Activated naive CD4-positive, alpha-beta T cell treated with anti-CD3 and anti-CD28 coated beads for 36 hours (primary cell): ENCODE measurements around the gene CLEC3B. TPM values are rescaled to one million over a fixed set of nuclear protein-coding genes. Genes with fewer than 3 reads are reported as not detected.
A peak's percentile ranks its signal among the peaks of the same experiment; 100 is the strongest.
"Not testable (repeated sequence)": the region's sequence is repeated elsewhere in the genome, so short reads cannot be mapped to it uniquely, and the experiment has no call there.

ENCODE experiments used
- CTCF ChIA-PET: fragments of 350-600 bp; sonication (Branson Sonifier 250); formaldehyde crosslinking; loops from one replicate; lab custom pipeline; 2021; ENCODE audit warnings: antibody characterized with exemption; lab: Charles Lee
- DNase-seq: peaks from one replicate; pipeline ENCODE4 v3.0.0-alpha.2; 2020
- H3K27ac Mint-ChIP-seq: one replicate; pipeline ENCODE4 v1.8.0; 2021; ENCODE audit warnings: mild to moderate bottlenecking, mixed read lengths
- H3K27me3 Mint-ChIP-seq: one replicate; pipeline ENCODE4 v1.8.0; 2021; ENCODE audit warnings: low read depth, mixed read lengths
- H3K36me3 Mint-ChIP-seq: one replicate; pipeline ENCODE4 v1.8.0; 2021; ENCODE audit warnings: low read depth, mixed read lengths
- H3K4me1 Mint-ChIP-seq: one replicate; pipeline ENCODE4 v1.8.0; 2021; ENCODE audit warnings: low read depth, mixed read lengths
- H3K4me3 Mint-ChIP-seq: one replicate; pipeline ENCODE4 v1.8.0; 2021; ENCODE audit warnings: mild to moderate bottlenecking, moderate library complexity, mixed read lengths
- H3K9me3 Mint-ChIP-seq: one replicate; pipeline ENCODE4 v1.8.0; 2021; ENCODE audit warnings: mixed read lengths
- intact Hi-C: fragments of 100-400 bp; cut with micrococcal nuclease; formaldehyde crosslinking; loops from one replicate; pipeline ENCODE4 v1.15.1; 2023
- total RNA-seq, 2 experiments: library from RNA; stranded (reverse); gene quantifications; one replicate each; pipeline ENCODE4 v1.2.3, GENCODE V29; 2021

CLEC3B gene
- total RNA-seq: not detected

DNA sequence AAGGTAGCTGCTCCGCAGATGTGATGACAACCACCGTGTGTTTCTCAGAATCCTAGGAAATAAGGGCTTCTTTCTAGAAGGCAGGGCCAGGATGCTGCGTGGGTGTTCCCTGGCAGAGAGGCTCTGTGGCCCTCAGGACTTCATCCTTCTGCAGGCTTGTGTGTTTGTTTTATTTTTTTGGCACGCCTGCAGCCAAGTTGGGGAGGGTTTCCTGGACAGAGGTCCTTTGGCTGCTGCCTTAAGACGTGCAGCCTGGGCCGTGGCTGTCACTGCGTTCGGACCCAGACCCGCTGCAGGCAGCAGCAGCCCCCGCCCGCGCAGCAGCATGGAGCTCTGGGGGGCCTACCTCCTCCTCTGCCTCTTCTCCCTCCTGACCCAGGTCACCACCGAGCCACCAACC lies at the start of gene CLEC3B:
Gene CLEC3B (plus strand): TSS at position 266 of the 400 bp plus-strand sequence. CDS start 60 bp downstream, at position 326.
- Mint-ChIP-seq H3K27ac (no peak within 1 kb of the TSS), H3K4me1 (peaks cover 2% of the 10 kb centered on the region), H3K27me3 (no peaks in the 10 kb centered on the region), H3K36me3 (no peaks in the 10 kb centered on the region), H3K4me3 (no peak within 1 kb of the TSS), H3K9me3 (no peaks in the 10 kb centered on the region)
- intact Hi-C loops: no loop called here
- no peak for DNase-seq
- CTCF ChIA-PET: no interaction called here

- intact Hi-C loops: loop anchor here (1.0 to 5.0 kb wide), 2 partner anchors 15 to 686 kb away; no protein-coding TSS in a partner anchor
- no peaks in the 10 kb centered on the region for H3K9me3 Mint-ChIP-seq
- H3K27me3 Mint-ChIP-seq: no peaks in the 10 kb centered on the region
- no peak overlapping the region for H3K4me3 Mint-ChIP-seq
- peaks cover 20% of the 10 kb centered on the region for H3K36me3 Mint-ChIP-seq
- DNase-seq: no peak
- peak overlapping the region; percentile 53 for H3K27ac Mint-ChIP-seq
- H3K4me1 Mint-ChIP-seq: peaks cover 81% of the 10 kb centered on the region
- CTCF ChIA-PET: interaction anchor here (4.4 kb wide), 1 partner anchor 12 kb away, joined by 29 read pairs; no protein-coding TSS in a partner anchor
Observed at GRCh38 chr3:44981220-44981619, 44.9 kb upstream of the CLEC3B start.

GRCh38 chr3:44981751-44982150 lies 44.4 kb upstream of the CLEC3B start:
- peak overlapping the region; percentile 53 for H3K27ac Mint-ChIP-seq
- peak overlapping the region; percentile 20 for H3K4me3 Mint-ChIP-seq
- DNase-seq: peak; percentile 24
- peaks cover 20% of the 10 kb centered on the region for H3K36me3 Mint-ChIP-seq
- peaks cover 83% of the 10 kb centered on the region for H3K4me1 Mint-ChIP-seq
- no peaks in the 10 kb centered on the region for H3K9me3 Mint-ChIP-seq
- H3K27me3 Mint-ChIP-seq: no peaks in the 10 kb centered on the region
- intact Hi-C loops: loop anchor here (1.0 to 5.0 kb wide), 2 partner anchors 15 to 686 kb away; no protein-coding TSS in a partner anchor
- CTCF ChIA-PET: interaction anchor here (1.3 to 4.4 kb wide), 2 partner anchors 12 to 67 kb away, joined by 3 to 29 read pairs; no protein-coding TSS in a partner anchor

DNA sequence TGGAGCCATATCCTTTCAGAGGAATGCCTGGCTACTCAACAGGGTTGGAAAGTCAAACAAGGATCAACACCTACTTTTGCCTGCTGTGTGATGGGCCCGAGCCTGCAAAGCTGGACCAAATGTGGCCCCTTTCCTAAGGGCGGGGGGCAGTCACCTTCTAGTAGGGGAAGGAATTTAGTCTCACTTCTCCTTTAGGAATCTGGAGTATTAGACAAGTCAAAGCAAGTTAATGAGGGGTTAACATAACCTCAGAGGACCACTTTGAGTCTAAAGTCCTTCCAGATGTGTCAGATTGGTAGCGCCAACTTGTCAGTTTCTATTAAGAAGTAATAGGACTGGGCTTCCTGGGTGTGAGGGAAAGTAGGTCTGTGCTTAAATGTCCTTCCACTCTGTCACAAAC lies 43.3 kb upstream of the CLEC3B start:
- no peak overlapping the region for H3K27ac Mint-ChIP-seq
- intact Hi-C loops: loop anchor here (5.0 kb wide), 1 partner anchor 684 kb away; no protein-coding TSS in a partner anchor
- no peak for DNase-seq
- no peaks in the 10 kb centered on the region for H3K9me3 Mint-ChIP-seq
- H3K4me3 Mint-ChIP-seq: no peak overlapping the region
- no peaks in the 10 kb centered on the region for H3K27me3 Mint-ChIP-seq
- peaks cover 83% of the 10 kb centered on the region for H3K4me1 Mint-ChIP-seq
- CTCF ChIA-PET: interaction anchor here (1.3 to 4.4 kb wide), 2 partner anchors 11 to 68 kb away, joined by 3 to 29 read pairs; no protein-coding TSS in a partner anchor
- H3K36me3 Mint-ChIP-seq: peaks cover 20% of the 10 kb centered on the region

- Mint-ChIP-seq H3K27ac (no peak overlapping the region), H3K4me3 (no peak overlapping the region), H3K9me3 (no peaks in the 10 kb centered on the region), H3K27me3 (no peaks in the 10 kb centered on the region), H3K36me3 (peaks cover 19% of the 10 kb centered on the region), H3K4me1 (peaks cover 78% of the 10 kb centered on the region)
- DNase-seq: no peak
- CTCF ChIA-PET: interaction anchor here (4.4 kb wide), 1 partner anchor 10 kb away, joined by 29 read pairs; no protein-coding TSS in a partner anchor
- intact Hi-C loops: loop anchor here (5.0 kb wide), 1 partner anchor 684 kb away; no protein-coding TSS in a partner anchor
Observed at GRCh38 chr3:44983484-44983941, 42.6 kb upstream of the CLEC3B start.

DNA sequence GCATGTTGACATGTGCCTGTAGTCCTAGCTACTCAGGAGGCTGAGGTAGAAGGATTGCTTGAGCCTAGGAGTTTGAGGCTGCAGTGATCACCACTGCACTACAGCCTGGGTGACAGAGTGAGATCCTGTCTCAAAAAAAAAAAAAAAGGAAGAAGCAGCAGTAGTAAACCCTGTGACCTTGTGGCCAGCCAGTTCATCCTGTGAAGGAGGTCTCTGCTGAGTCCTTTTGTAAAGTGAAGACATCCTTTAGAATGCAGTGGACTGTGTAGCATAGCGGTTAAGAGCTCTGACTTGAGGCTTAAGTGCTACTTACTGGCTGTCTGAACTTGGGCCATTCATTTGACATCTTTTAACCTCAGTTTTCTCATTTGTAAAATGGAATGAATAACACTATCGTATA lies 41.8 kb upstream of the CLEC3B start:
- CTCF ChIA-PET: interaction anchor here (4.4 kb wide), 1 partner anchor 9 kb away, joined by 29 read pairs; no protein-coding TSS in a partner anchor
- Mint-ChIP-seq H3K9me3 (no peaks in the 10 kb centered on the region), H3K27me3 (no peaks in the 10 kb centered on the region), H3K27ac (no peak overlapping the region), H3K4me3 (no peak overlapping the region), H3K36me3 (peaks cover 23% of the 10 kb centered on the region), H3K4me1 (peaks cover 75% of the 10 kb centered on the region)
- intact Hi-C loops: loop anchor here (5.0 kb wide), 1 partner anchor 683 kb away; no protein-coding TSS in a partner anchor
- DNase-seq: no peak

GRCh38 chr3:44986330-44986729 lies 39.8 kb upstream of the CLEC3B start:
- CTCF ChIA-PET: interaction anchor here (0.6 to 1.2 kb wide), 2 partner anchors 9 to 15 kb away, joined by 3 to 4 read pairs; no protein-coding TSS in a partner anchor
- not testable (repeated sequence) for H3K9me3 Mint-ChIP-seq

GRCh38 chr3:44987332-44987731 lies 38.8 kb upstream of the CLEC3B start:
- intact Hi-C loops: no loop called here
- CTCF ChIA-PET: interaction anchor here (1.0 kb wide), 1 partner anchor 11 kb away, joined by 4 read pairs; the partner anchor contains the start of gene EXOSC7
- no peak for DNase-seq
- Mint-ChIP-seq H3K36me3 (peaks cover 29% of the 10 kb centered on the region), H3K4me3 (no peak overlapping the region), H3K27ac (no peak overlapping the region), H3K4me1 (peaks cover 68% of the 10 kb centered on the region), H3K27me3 (no peaks in the 10 kb centered on the region), H3K9me3 (no peaks in the 10 kb centered on the region)

More at GRCh38 chr3:44986330-44986729, 39.8 kb upstream of the CLEC3B start:
- intact Hi-C loops, DNase-seq, H3K4me3 Mint-ChIP-seq, H3K27ac Mint-ChIP-seq, H3K27me3 Mint-ChIP-seq: not testable (repeated sequence)
- Mint-ChIP-seq H3K36me3 (peaks cover 30% of the 10 kb centered on the region), H3K4me1 (peaks cover 69% of the 10 kb centered on the region)

DNA sequence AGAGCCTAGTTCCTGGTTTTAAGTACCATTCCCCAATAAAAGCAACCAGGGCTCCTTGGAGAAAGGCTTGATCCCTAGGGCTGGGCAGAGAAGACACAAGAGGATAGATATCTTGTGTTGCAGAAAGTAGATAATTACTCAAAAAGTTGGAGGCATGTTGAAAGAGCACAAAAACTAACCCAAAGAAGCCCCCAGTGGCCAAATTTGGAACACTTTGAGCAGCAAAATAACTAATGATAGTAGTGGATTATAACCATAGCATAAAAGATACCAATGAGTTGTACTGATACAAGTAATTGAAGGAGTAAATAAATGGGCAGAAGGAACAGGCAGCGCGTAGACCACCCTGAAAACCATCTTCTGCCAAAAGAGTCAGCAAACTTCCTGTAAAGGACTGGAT lies 38.0 kb upstream of the CLEC3B start:
- Mint-ChIP-seq H3K9me3 (no peaks in the 10 kb centered on the region), H3K36me3 (peaks cover 35% of the 10 kb centered on the region), H3K4me1 (peaks cover 68% of the 10 kb centered on the region), H3K27ac (no peak overlapping the region), H3K4me3 (no peak overlapping the region), H3K27me3 (no peaks in the 10 kb centered on the region)
- intact Hi-C loops: no loop called here
- CTCF ChIA-PET: interaction anchor here (1.0 to 1.2 kb wide), 2 partner anchors 9 to 11 kb away, joined by 3 to 4 read pairs; partner anchors contain the start of gene EXOSC7
- DNase-seq: no peak

GRCh38 chr3:44989141-44989540 lies 37.0 kb upstream of the CLEC3B start:
- no peaks in the 10 kb centered on the region for H3K9me3 Mint-ChIP-seq

DNA sequence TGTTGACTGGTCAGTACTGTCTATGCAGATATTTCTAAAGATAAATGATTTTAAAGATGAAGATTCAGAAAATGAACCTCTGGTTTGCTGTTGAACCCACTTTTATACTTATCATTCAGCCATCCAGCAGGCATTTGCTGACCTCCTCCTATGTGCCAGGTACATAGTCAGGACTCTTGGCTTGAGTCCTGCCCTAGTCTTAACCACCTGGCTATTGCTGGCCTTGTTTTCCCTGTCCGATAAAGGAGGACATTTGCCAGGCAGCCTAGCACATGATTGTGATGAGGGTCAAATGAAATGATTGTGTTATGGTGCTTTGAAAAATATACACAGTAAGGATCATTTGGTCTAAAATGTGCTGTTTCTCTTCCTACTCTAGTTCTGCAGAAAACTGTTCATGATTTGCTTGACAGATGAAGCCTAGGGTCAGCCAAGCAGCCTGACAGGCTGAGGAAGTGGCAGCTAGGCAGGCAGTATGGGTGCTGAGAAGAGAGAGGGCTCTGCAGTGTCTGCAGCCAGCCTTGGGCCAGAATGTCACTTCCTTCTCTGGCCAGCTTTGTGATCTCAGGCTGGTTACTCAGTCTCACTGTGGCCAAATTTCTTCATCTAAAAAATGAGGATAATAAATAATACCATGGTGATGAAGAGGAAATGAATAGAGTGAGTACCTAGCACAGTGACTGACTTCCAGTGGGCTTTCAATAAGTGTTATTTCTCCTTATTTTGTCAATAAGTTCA lies 36.3 kb upstream of the CLEC3B start:
- Mint-ChIP-seq H3K4me1 (peaks cover 70% of the 10 kb centered on the region), H3K27me3 (no peaks in the 10 kb centered on the region), H3K27ac (no peak overlapping the region), H3K4me3 (no peak overlapping the region), H3K36me3 (peaks cover 40% of the 10 kb centered on the region), H3K9me3 (no peaks in the 10 kb centered on the region)
- intact Hi-C loops: no loop called here
- CTCF ChIA-PET: interaction anchor here (0.9 to 1.4 kb wide), 2 partner anchors 11 to 47 kb away, joined by 3 to 4 read pairs; no protein-coding TSS in a partner anchor
- DNase-seq: no peak

More at GRCh38 chr3:44989141-44989540, 37.0 kb upstream of the CLEC3B start:
- H3K4me3 Mint-ChIP-seq: no peak overlapping the region
- intact Hi-C loops: no loop called here
- H3K27ac Mint-ChIP-seq: no peak overlapping the region
- CTCF ChIA-PET: interaction anchor here (0.9 to 1.2 kb wide), 2 partner anchors 8 to 11 kb away, joined by 3 read pairs; no protein-coding TSS in a partner anchor
- H3K27me3 Mint-ChIP-seq: no peaks in the 10 kb centered on the region
- H3K36me3 Mint-ChIP-seq: peaks cover 39% of the 10 kb centered on the region
- DNase-seq: no peak
- H3K4me1 Mint-ChIP-seq: peaks cover 68% of the 10 kb centered on the region

DNA sequence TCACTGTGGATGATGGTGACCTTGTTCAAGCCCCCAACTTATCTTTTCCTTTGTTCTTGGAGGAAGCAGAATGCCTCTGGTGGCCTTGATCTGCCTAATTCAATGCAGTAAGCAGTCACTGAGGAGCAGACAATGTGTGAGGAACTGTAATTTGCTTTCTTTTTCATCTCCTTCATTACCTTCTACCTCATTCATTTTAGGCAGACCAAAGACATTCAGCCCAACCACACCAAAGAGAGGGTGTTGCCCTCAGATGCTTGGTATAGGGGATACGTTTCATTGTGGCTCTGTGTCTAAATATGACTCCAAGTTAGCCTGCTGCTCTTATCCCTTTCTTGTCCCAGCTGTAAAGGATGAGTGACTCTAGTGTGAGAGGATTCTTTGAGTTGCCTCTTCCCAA lies 34.8 kb upstream of the CLEC3B start:
- Mint-ChIP-seq H3K27me3 (no peaks in the 10 kb centered on the region), H3K4me1 (peaks cover 76% of the 10 kb centered on the region), H3K36me3 (peaks cover 40% of the 10 kb centered on the region), H3K9me3 (no peaks in the 10 kb centered on the region), H3K27ac (no peak overlapping the region), H3K4me3 (no peak overlapping the region)
- intact Hi-C loops: no loop called here
- CTCF ChIA-PET: interaction anchor here (0.6 to 4.0 kb wide), 5 partner anchors 8 to 460 kb away, joined by 3 to 29 read pairs (median 4); partner anchors contain the start of genes EXOSC7 and ZDHHC3
- no peak for DNase-seq
